GM08714 (cell line): Measurements from ENCODE around the gene ZNF616.
"Not testable (repeated sequence)": the region's sequence is repeated elsewhere in the genome, so short reads cannot be mapped to it uniquely, and the experiment has no call there.

ENCODE experiments used
- H3K4me3 ChIP-seq: fragments of 200-500 bp; sonication (Bioruptor generic); 2 replicates; pipeline ENCODE4 v1.5.1; 2014; ENCODE audit warnings: mild to moderate bottlenecking, low read length, inconsistent platforms
- ZNF274 ChIP-seq: IDR thresholded peaks from 2 replicates; pipeline ENCODE4 v1.6.1; 2012; ENCODE audit warnings: mild to moderate bottlenecking, low read depth, low read length

The ZNF616 gene

DNA sequence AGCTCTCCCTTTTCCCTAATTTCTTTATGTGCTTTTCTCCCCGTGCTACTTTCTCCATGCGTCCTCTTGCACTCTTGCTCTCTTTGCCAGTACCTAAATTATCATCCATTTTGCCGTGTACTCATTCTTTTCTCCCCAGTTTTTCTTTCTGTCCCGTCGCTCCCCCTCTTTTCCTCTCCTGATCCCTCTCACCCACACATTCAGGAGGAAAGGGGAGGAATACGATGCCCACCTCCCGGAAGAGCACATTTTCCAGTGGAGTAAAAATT lies 821 bp downstream of the ZNF616 start:
- TF ChIP-seq ZNF274 = no peak
- peak overlapping the region; percentile 93 for H3K4me3 ChIP-seq

GRCh38 chr19:52138278-52138982 lies 1.3 kb downstream of the ZNF616 start:
- no peak for TF ChIP-seq ZNF274
- peak overlapping the region; percentile 93 for H3K4me3 ChIP-seq

GRCh38 chr19:52120286-52120685 lies 19.5 kb downstream of the ZNF616 start:
- no peak overlapping the region for H3K4me3 ChIP-seq

DNA sequence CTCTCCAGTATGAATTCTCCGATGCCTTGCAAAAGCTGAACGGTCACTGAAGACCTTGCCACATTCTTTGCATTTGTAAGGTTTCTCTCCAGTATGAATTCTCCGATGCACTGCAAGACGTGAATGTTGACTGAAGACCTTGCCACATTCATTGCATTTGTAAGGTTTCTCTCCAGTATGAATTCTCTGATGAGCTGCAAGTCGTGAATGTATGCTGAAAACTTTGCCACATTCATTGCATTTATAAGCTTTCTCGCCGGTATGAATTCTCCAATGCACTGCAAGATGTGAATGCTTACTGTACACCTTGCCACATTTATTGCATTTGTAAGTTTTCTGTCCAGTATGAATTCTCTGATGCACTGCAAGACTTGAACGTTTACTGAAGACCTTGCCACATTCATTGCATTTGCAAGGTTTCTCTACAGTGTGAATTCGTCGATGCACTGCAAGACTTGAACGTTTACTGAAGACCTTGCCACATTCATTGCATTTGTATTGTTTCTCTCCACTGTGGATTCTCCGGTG lies 24.1 kb downstream of the ZNF616 start:
- peak; percentile 99 for TF ChIP-seq ZNF274
- no peak overlapping the region for H3K4me3 ChIP-seq

More at GRCh38 chr19:52120286-52120685, 19.5 kb downstream of the ZNF616 start:
- no peak for TF ChIP-seq ZNF274

DNA sequence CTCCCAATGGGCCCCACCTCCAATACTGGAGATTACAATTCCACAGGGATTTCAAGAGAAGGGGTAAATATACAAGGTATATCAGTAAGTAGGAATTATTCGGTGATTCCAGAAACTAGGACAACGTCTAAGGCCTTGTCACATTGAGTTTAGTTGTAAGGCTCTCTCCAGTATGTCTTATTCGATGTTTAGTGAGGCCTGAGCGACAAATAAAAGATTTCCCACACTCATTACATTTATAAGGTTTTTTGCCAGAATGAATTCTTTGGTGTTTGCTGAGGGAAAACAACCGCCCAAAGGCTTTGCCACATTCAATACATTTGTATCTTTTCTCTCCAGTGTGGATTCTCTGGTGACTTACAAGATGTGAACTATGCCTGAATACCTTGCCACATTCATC lies 25.0 kb downstream of the ZNF616 start:
- H3K4me3 ChIP-seq = no peak overlapping the region
- TF ChIP-seq ZNF274 = no peak

- no peak overlapping the region for H3K4me3 ChIP-seq
- TF ChIP-seq ZNF274 = no peak
These were observed 27.1 kb downstream of the ZNF616 start for GRCh38 chr19:52112624-52113023.

- TF ChIP-seq ZNF274 = no peak
- H3K4me3 ChIP-seq = no peak overlapping the region
These were observed 29.0 kb downstream of the ZNF616 start for GRCh38 chr19:52110780-52111179.

- TF ChIP-seq ZNF274 = no peak
- H3K4me3 ChIP-seq = no peak overlapping the region
These were observed 37.0 kb downstream of the ZNF616 start for GRCh38 chr19:52102782-52103181.

DNA sequence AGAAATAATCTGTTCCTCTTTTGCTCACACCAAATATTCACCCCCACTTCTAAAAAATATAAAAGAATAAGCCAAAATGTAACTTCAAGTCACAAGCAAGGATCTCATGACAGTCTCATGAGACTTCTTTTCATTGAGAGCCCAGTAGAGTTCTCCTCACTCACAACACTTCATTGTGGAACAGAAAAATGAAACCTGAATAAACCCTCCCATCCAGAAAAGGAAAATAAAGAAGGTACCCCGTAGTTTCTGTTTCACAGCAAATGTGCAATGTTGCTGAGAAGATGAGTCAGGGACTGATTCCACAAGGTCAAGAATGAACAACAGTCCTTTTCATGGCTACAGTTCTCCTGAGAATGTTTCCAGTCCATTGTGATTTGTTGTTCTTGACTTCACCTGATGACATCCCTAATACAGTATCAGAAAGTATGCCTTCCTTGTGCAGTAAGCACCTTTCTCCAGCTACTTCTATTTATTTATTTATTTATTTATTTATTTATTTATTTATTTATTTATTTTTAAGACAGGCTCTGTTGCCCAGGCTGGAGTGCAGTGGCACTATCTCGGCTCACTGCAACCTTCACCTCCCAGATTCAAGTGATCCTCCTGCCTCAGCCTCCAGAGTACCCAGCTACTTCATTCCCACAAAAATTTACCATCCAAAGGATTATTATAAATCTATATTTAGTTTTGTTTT lies 37.7 kb downstream of the ZNF616 start:
- no peak for TF ChIP-seq ZNF274
- H3K4me3 ChIP-seq = no peak overlapping the region

GRCh38 chr19:52099497-52100138 lies 40.1 kb downstream of the ZNF616 start:
- H3K4me3 ChIP-seq = no peak overlapping the region
- TF ChIP-seq ZNF274 = no peak

DNA sequence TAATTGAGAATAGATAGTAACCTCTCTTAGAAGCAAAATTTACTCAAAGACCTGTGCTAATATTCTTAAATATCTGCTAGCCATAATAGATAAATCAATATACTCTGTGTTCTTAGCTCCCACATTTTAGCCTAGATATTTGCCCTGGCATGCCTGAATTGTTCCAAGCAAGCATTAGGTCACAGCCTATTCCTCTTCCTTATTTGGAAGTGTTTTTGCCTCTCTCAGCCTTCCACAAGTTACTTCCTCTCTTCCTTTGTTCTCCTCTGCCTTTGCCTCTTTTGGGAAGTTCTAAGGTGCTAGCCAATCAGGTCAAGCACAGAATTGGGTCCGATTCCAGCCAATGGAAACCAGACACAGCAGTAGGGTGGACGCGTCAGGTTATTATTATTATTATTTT lies 43.3 kb downstream of the ZNF616 start:
- H3K4me3 ChIP-seq = not testable (repeated sequence)

DNA sequence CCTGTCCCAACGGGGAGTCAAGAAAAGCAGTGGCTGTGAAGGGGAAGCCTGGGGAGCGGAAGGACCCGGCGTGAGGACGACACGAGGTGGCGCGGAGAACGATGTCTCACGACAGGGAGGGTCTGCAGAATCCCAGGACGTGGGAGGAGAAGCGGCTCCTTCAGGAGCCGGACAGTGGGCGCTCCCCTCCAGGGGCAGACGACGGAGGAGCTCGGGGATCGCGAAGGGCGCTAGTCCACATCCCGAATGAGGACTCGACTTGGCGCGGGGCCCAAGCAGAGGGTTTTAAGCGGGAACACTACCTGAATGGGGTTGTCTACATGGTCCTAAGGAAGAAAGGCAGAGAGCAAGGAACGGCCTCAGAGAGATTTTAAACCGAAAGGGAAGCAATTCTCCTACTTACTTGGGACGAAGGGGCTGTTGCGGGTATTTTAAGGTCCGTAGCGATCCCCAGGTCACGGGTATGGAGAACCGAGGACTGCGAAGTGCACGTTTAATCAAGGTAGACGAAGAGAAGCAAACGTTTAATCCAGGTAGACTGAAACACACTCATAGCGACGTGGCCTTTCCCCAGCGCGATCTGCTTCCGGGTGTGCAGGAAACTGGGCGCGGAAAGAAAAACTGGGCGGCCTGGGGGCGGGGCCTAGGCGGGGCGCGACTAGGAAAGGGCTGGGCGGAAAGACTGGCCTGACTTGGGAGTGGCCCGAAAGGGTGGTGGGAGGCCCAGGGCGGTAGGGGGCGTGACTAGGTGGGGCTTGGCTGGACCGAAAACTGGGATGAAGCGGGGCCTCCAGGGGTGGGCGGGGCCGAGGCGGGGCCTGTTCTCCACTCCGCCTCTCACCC lies 44.3 kb downstream of the ZNF616 start, which contains the start of gene ZNF841:
ZNF841 (minus strand) TSS at position 594 of the 843 bp plus-strand sequence. CDS start 10,964 bp downstream, outside the sequence.
- no peak for TF ChIP-seq ZNF274
- H3K4me3 ChIP-seq = peak within 1 kb of the TSS; percentile 94

GRCh38 chr19:52094526-52095130 lies 45.1 kb downstream of the ZNF616 start:
- no peak for TF ChIP-seq ZNF274
- peak overlapping the region; percentile 94 for H3K4me3 ChIP-seq

DNA sequence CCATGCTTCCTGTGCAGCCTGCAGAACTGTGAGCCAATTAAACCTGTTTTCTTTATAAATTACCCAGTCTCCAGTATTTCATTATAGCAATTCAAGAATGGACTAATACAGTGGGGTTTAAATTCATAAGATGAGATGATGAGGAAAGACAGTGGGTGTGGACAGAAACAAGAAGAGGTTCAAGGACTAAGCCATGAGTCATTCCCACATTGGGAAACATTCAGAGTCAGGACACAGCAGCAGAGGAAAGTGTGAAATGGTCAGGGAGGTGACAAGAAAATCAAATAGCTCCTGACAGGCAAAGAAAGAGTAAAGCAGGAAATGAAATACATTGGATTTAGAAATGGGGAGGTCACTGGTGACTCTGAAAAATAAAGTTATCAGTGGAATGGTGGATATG lies 53.3 kb downstream of the ZNF616 start:
- TF ChIP-seq ZNF274 = no peak
- no peak overlapping the region for H3K4me3 ChIP-seq
